Smooth muscle cell (in vitro differentiated cells): Measurements from ENCODE around the gene GSTM5. TPM values are rescaled to one million over a fixed set of nuclear protein-coding genes. Genes with fewer than 3 reads are reported as not detected.
"Not testable (repeated sequence)": the region's sequence is repeated elsewhere in the genome, so short reads cannot be mapped to it uniquely, and the experiment has no call there.

Experiments used
- DNase-seq: peaks from one replicate; lab custom pipeline; 2025; ENCODE audit not compliant: unreplicated experiment; lab: John Stamatoyannopoulos, UW
- H2AFZ ChIP-seq: fragments of 200-600 bp; sonication (generic); 2 replicates; pipeline ENCODE4 v1.6.0; 2016; ENCODE audit warnings: antibody characterized with exemption, low read depth, mild to moderate bottlenecking
- H3F3A ChIP-seq: fragments of 200-600 bp; sonication (generic); 2 replicates; pipeline ENCODE4 v1.6.0; 2017; ENCODE audit warnings: antibody characterized with exemption, low read depth
- H3K27ac ChIP-seq: fragments of 200-600 bp; sonication (generic); 2 replicates; pipeline ENCODE4 v1.5.1; 2016; ENCODE audit warnings: low read depth, mild to moderate bottlenecking
- H3K27me3 ChIP-seq: fragments of 200-600 bp; sonication (generic); 2 replicates; pipeline ENCODE4 v1.6.1; 2016; ENCODE audit warnings: low read depth, mild to moderate bottlenecking
- H3K36me3 ChIP-seq: fragments of 200-600 bp; sonication (generic); 2 replicates; pipeline ENCODE4 v1.5.1; 2016; ENCODE audit warnings: low read depth
- H3K4me1 ChIP-seq: fragments of 200-600 bp; sonication (generic); 2 replicates; pipeline ENCODE4 v1.5.1; 2016; ENCODE audit warnings: low read depth
- H3K4me2 ChIP-seq: fragments of 200-600 bp; sonication (generic); 2 replicates; pipeline ENCODE4 v1.6.0; 2016; ENCODE audit warnings: mild to moderate bottlenecking
- H3K4me3 ChIP-seq: fragments of 200-600 bp; sonication (generic); 2 replicates; pipeline ENCODE4 v1.5.1; 2016; ENCODE audit warnings: mild to moderate bottlenecking
- H3K79me2 ChIP-seq: fragments of 200-600 bp; sonication (generic); 2 replicates; pipeline ENCODE4 v1.6.0; 2016; ENCODE audit warnings: low read depth, mild to moderate bottlenecking
- H3K9ac ChIP-seq: fragments of 200-600 bp; sonication (generic); 2 replicates; pipeline ENCODE4 v1.6.0; 2016; ENCODE audit warnings: low read depth
- H3K9me3 ChIP-seq: fragments of 200-600 bp; sonication (generic); replicated peaks from 2 replicates; pipeline ENCODE4 v1.5.1; 2016; ENCODE audit warnings: low read depth
- H4K20me1 ChIP-seq: fragments of 200-600 bp; sonication (generic); 2 replicates; pipeline ENCODE4 v1.6.0; 2016; ENCODE audit warnings: low read depth
- CTCF ChIP-seq: fragments of 200-600 bp; sonication (generic); IDR thresholded peaks from 2 replicates; pipeline ENCODE4 v1.5.1; 2017; ENCODE audit warnings: borderline replicate concordance, mild to moderate bottlenecking, antibody characterized with exemption; ENCODE audit not compliant: insufficient read depth, poor library complexity, severe bottlenecking
- WGBS: methylation state at CpG from one replicate; pipeline ENCODE4 v1.1.7; 2016; ENCODE audit warnings: low lambda C conversion rate; 5-methylcytosine and 5-hydroxymethylcytosine counted together
- polyA plus RNA-seq: library from polyadenylated mRNA; unstranded; fragments of >200 nt; fragmentation: Nextera tagmentation; extraction: Ambion mirVana; gene quantifications from 2 replicates; pipeline ENCODE4 v1.2.1, GENCODE V29; 2016
- total RNA-seq: library from RNA; depleted of rRNA; stranded (reverse); fragments of >200 nt; gene quantifications from 2 replicates; pipeline ENCODE4 v1.2.3, GENCODE V29; 2014

The GSTM5 gene
- total and polyA plus RNA-seq, 2 experiments from 2014 or later: 0.17 TPM; not detected in 1

- H3K79me2 ChIP-seq: no peaks in the 10 kb centered on the region
Measured at GRCh38 chr1:109754738-109755137, 42.7 kb downstream of the GSTM5 start.

GRCh38 chr1:109756325-109756724, 44.3 kb downstream of the GSTM5 start:
- H3K9me3 ChIP-seq, H3F3A ChIP-seq, H3K36me3 ChIP-seq, DNase-seq, H3K4me1 ChIP-seq, H3K9ac ChIP-seq, H4K20me1 ChIP-seq, H2AFZ ChIP-seq, H3K27me3 ChIP-seq, H3K27ac ChIP-seq, H3K4me2 ChIP-seq, H3K79me2 ChIP-seq, H3K4me3 ChIP-seq: not testable (repeated sequence)
- 95% methylated on average over 5 of the region's 5 CpGs for WGBS

More at GRCh38 chr1:109754738-109755137, 42.7 kb downstream of the GSTM5 start:
- TF ChIP-seq CTCF: no peak
- WGBS: 93% methylated on average over 2 of the region's 2 CpGs
- Histone ChIP-seq H3K4me2 (no peak overlapping the region), H3F3A (no peaks in the 10 kb centered on the region), H3K4me3 (no peak overlapping the region), H2AFZ (no peak overlapping the region), H3K27me3 (no peaks in the 10 kb centered on the region), H4K20me1 (no peaks in the 10 kb centered on the region), H3K27ac (no peak overlapping the region), H3K4me1 (no peaks in the 10 kb centered on the region), H3K9ac (no peak overlapping the region), H3K9me3 (no peaks in the 10 kb centered on the region), H3K36me3 (no peaks in the 10 kb centered on the region)
- no peak for DNase-seq

- no peaks in the 10 kb centered on the region for H3K79me2 ChIP-seq
- H3K9me3 ChIP-seq: no peaks in the 10 kb centered on the region
- no peaks in the 10 kb centered on the region for H3K27me3 ChIP-seq
- no peak for DNase-seq
- H3K4me1 ChIP-seq: no peaks in the 10 kb centered on the region
- H2AFZ ChIP-seq: no peak overlapping the region
- H3K4me2 ChIP-seq: no peak overlapping the region
- H3K36me3 ChIP-seq: no peaks in the 10 kb centered on the region
- H3F3A ChIP-seq: no peaks in the 10 kb centered on the region
- no peak overlapping the region for H3K9ac ChIP-seq
- TF ChIP-seq CTCF: no peak
- H4K20me1 ChIP-seq: no peaks in the 10 kb centered on the region
- 93% methylated on average over 7 of the region's 7 CpGs for WGBS
- no peak overlapping the region for H3K4me3 ChIP-seq
- no peak overlapping the region for H3K27ac ChIP-seq
Measured at GRCh38 chr1:109756848-109757521, 44.9 kb downstream of the GSTM5 start.

GRCh38 chr1:109757936-109758786, 46.1 kb downstream of the GSTM5 start:
- H3K4me3 ChIP-seq: no peak overlapping the region
- H3K27ac ChIP-seq: no peak overlapping the region
- no peak overlapping the region for H3K4me2 ChIP-seq
- no peak for TF ChIP-seq CTCF
- H2AFZ ChIP-seq: no peak overlapping the region
- H3K9me3 ChIP-seq: no peaks in the 10 kb centered on the region
- no peaks in the 10 kb centered on the region for H3K36me3 ChIP-seq
- no peaks in the 10 kb centered on the region for H3K79me2 ChIP-seq
- no peaks in the 10 kb centered on the region for H3K27me3 ChIP-seq
- H3K4me1 ChIP-seq: no peaks in the 10 kb centered on the region
- 92% methylated on average over 13 of the region's 13 CpGs for whole genome bisulfite sequencing
- H3K9ac ChIP-seq: no peak overlapping the region
- no peaks in the 10 kb centered on the region for H4K20me1 ChIP-seq
- no peaks in the 10 kb centered on the region for H3F3A ChIP-seq
- no peak for DNase-seq
